ENCODE measurements around the gene CRYGD. TPM values are rescaled to one million over a fixed set of nuclear protein-coding genes. Genes with fewer than 3 reads are reported as not detected.
"Not testable (repeated sequence)": the region's sequence is repeated elsewhere in the genome, so short reads cannot be mapped to it uniquely, and the experiment has no call there.

Gene CRYGD
- polyA plus RNA-seq, 5 donors: 0.25 TPM; not detected in 4

GRCh38 chr2:208130712-208131110, 6.4 kb upstream of the CRYGD start:
- DNase-seq: no peak

- DNase-seq: no peak
Measured at GRCh38 chr2:208129744-208130711, 5.7 kb upstream of the CRYGD start, which contains the start of gene CRYGC. TSS of gene CRYGC (minus strand) at chr2:208129828. CDS start at chr2:208129792, 36 bp downstream.

- no peak for DNase-seq
Measured at GRCh38 chr2:208128136-208128535, 3.8 kb upstream of the CRYGD start.

- DNase-seq: no peak
Measured at GRCh38 chr2:208127090-208127489, 2.8 kb upstream of the CRYGD start.

GRCh38 chr2:208125251-208125650, 927 bp upstream of the CRYGD start:
- no peak for DNase-seq

- no peak for DNase-seq
Measured at GRCh38 chr2:208122248-208122647, 2.1 kb downstream of the CRYGD start.

GRCh38 chr2:208118918-208119317, 5.4 kb downstream of the CRYGD start:
- DNase-seq: no peak

GRCh38 chr2:208117390-208117789, 6.9 kb downstream of the CRYGD start:
- DNase-seq: not testable (repeated sequence)

- DNase-seq: no peak
Measured at GRCh38 chr2:208112969-208113368, 11.4 kb downstream of the CRYGD start.

GRCh38 chr2:208112273-208112745, 12.0 kb downstream of the CRYGD start:
- DNase-seq: not testable (repeated sequence)

- DNase-seq: no peak
Measured at GRCh38 chr2:208103616-208104015, 20.7 kb downstream of the CRYGD start.

GRCh38 chr2:208101716-208102631, 22.4 kb downstream of the CRYGD start:
- DNase-seq: no peak

- DNase-seq: no peak
Measured at GRCh38 chr2:208099682-208100470, 24.4 kb downstream of the CRYGD start.

GRCh38 chr2:208098701-208099100, 25.6 kb downstream of the CRYGD start:
- not testable (repeated sequence) for DNase-seq

- no peak for DNase-seq
Measured at GRCh38 chr2:208098267-208098666, 26.1 kb downstream of the CRYGD start.

GRCh38 chr2:208097801-208098200, 26.5 kb downstream of the CRYGD start:
- DNase-seq: no peak

- no peak for DNase-seq
Measured at GRCh38 chr2:208097313-208097712, 27.0 kb downstream of the CRYGD start.

- no peak for DNase-seq
Measured at GRCh38 chr2:208096080-208096479, 28.2 kb downstream of the CRYGD start.

GRCh38 chr2:208093128-208093527, 31.2 kb downstream of the CRYGD start:
- no peak for DNase-seq

GRCh38 chr2:208092093-208092832, 32.1 kb downstream of the CRYGD start:
- no peak for DNase-seq

- no peak for DNase-seq
Measured at GRCh38 chr2:208090420-208090819, 33.9 kb downstream of the CRYGD start.

Measured in right lung (tissue), 5 donors.